Left ventricle myocardium inferior (tissue), 1 donor: ENCODE data around the gene CLEC5A. TPM values are rescaled to one million over a fixed set of nuclear protein-coding genes. Genes with fewer than 3 reads are reported as not detected.
"Not testable (repeated sequence)": the region's sequence is repeated elsewhere in the genome, so short reads cannot be mapped to it uniquely, and the experiment has no call there.

Experiments
- DNase-seq: peaks from one replicate; pipeline ENCODE4 v3.0.0-alpha.2; 2020
- H3K27ac ChIP-seq: fragments of 200-600 bp; replicated peaks from 2 replicates; pipeline ENCODE4 v1.8.0; 2021
- H3K27me3 ChIP-seq: fragments of 200-600 bp; 2 replicates; pipeline ENCODE4 v1.8.0; 2021; ENCODE audit warnings: low read depth
- H3K36me3 ChIP-seq: fragments of 200-600 bp; 2 replicates; pipeline ENCODE4 v1.8.0; 2021
- H3K4me1 ChIP-seq: fragments of 200-600 bp; 2 replicates; pipeline ENCODE4 v1.8.0; 2021
- H3K4me3 ChIP-seq: fragments of 200-600 bp; 2 replicates; pipeline ENCODE4 v1.8.0; 2021; ENCODE audit warnings: mild to moderate bottlenecking, moderate library complexity
- H3K9me3 ChIP-seq: fragments of 200-600 bp; replicated peaks from 2 replicates; pipeline ENCODE4 v1.8.0; 2021
- CTCF ChIP-seq: fragments of 200-600 bp; IDR thresholded peaks from 2 replicates; pipeline ENCODE4 v1.8.0; 2021; ENCODE audit warnings: antibody characterized with exemption, mild to moderate bottlenecking, borderline replicate concordance
- intact Hi-C: fragments of 100-400 bp; cut with micrococcal nuclease; formaldehyde crosslinking; loops from one replicate; pipeline ENCODE4 v1.11.0; 2022
- total RNA-seq: library from RNA; stranded (reverse); fragmentation: NEBNext Ultra II Directional; extraction: Animal tissue kit (Norgen Biotek cat#: 25700); gene quantifications from one replicate; pipeline ENCODE4 v1.2.1, GENCODE V29; 2021
- donor health status: DM: no; HTN: yes; CAD: no; lungs with severe emphysema.

Gene CLEC5A
- total RNA-seq, 1 donor from 2014 or later = 0.47 TPM

GRCh38 chr7:141990011-141990725 is 43.4 kb upstream of the CLEC5A start:
- no peaks in the 10 kb centered on the region for H3K9me3 ChIP-seq
- no peaks in the 10 kb centered on the region for H3K36me3 ChIP-seq
- no peak overlapping the region for H3K27ac ChIP-seq
- no peaks in the 10 kb centered on the region for H3K4me1 ChIP-seq
- TF ChIP-seq CTCF = no peak
- H3K27me3 ChIP-seq = peaks cover 9% of the 10 kb centered on the region
- no peak for DNase-seq
- no peak overlapping the region for H3K4me3 ChIP-seq
- intact Hi-C loops = no loop called here

- H3K27me3 ChIP-seq, DNase-seq, H3K4me1 ChIP-seq, intact Hi-C loops, H3K4me3 ChIP-seq, H3K27ac ChIP-seq, H3K36me3 ChIP-seq, H3K9me3 ChIP-seq: not testable (repeated sequence)
These were observed 41.0 kb upstream of the CLEC5A start for GRCh38 chr7:141987803-141988202.

- Histone ChIP-seq H3K4me1 (no peaks in the 10 kb centered on the region), H3K27ac (no peak overlapping the region), H3K9me3 (no peaks in the 10 kb centered on the region), H3K27me3 (peaks cover 9% of the 10 kb centered on the region), H3K36me3 (no peaks in the 10 kb centered on the region), H3K4me3 (no peak overlapping the region)
- DNase-seq = no peak
- intact Hi-C loops = no loop called here
- TF ChIP-seq CTCF = no peak
These were observed 40.1 kb upstream of the CLEC5A start for GRCh38 chr7:141986923-141987322.

GRCh38 chr7:141985926-141986325 is 39.2 kb upstream of the CLEC5A start:
- H3K27ac ChIP-seq, H3K36me3 ChIP-seq, H3K4me3 ChIP-seq, H3K27me3 ChIP-seq, H3K4me1 ChIP-seq, H3K9me3 ChIP-seq, DNase-seq, intact Hi-C loops: not testable (repeated sequence)

- Histone ChIP-seq H3K27me3 (peaks cover 6% of the 10 kb centered on the region), H3K4me3 (no peak overlapping the region), H3K36me3 (no peaks in the 10 kb centered on the region), H3K27ac (no peak overlapping the region), H3K4me1 (peaks cover 5% of the 10 kb centered on the region), H3K9me3 (peaks cover 4% of the 10 kb centered on the region)
- no peak for DNase-seq
- intact Hi-C loops = no loop called here
- TF ChIP-seq CTCF = no peak
These were observed 32.8 kb upstream of the CLEC5A start for GRCh38 chr7:141979568-141979967.

GRCh38 chr7:141978351-141978750 is 31.6 kb upstream of the CLEC5A start:
- no peak overlapping the region for H3K4me3 ChIP-seq
- no peak for DNase-seq
- no peak overlapping the region for H3K27ac ChIP-seq
- peaks cover 6% of the 10 kb centered on the region for H3K27me3 ChIP-seq
- intact Hi-C loops = no loop called here
- H3K36me3 ChIP-seq = no peaks in the 10 kb centered on the region
- peaks cover 5% of the 10 kb centered on the region for H3K4me1 ChIP-seq
- peaks cover 4% of the 10 kb centered on the region for H3K9me3 ChIP-seq
- no peak for TF ChIP-seq CTCF
